ENCODE measurements around the gene MTMR3.

GRCh38 chr22:29994027-29994715 is 111.2 kb downstream of the MTMR3 start:
- no peak for TF ChIP-seq CTCF (IDR thresholded peaks at IDR 0.05)
- no peak for TF ChIP-seq POLR2A (IDR thresholded peaks at IDR 0.05)

Measured in adrenal gland (tissue), 5 donors.